NCI-H1436 treated with DMSO at 0.1 percent for 48 hours (cell line): ENCODE measurements around the gene CTTNBP2.

ENCODE experiments used
- DNase-seq: peaks from one replicate; lab custom pipeline; 2025; lab: John Stamatoyannopoulos, UW

CTTNBP2 gene

GRCh38 chr7:117689406-117689805 is 183.8 kb downstream of the CTTNBP2 start:
- no peak for DNase-seq

GRCh38 chr7:117688126-117688525 is 185.1 kb downstream of the CTTNBP2 start:
- no peak for DNase-seq

GRCh38 chr7:117686311-117686935 is 186.8 kb downstream of the CTTNBP2 start:
- DNase-seq = no peak

DNA sequence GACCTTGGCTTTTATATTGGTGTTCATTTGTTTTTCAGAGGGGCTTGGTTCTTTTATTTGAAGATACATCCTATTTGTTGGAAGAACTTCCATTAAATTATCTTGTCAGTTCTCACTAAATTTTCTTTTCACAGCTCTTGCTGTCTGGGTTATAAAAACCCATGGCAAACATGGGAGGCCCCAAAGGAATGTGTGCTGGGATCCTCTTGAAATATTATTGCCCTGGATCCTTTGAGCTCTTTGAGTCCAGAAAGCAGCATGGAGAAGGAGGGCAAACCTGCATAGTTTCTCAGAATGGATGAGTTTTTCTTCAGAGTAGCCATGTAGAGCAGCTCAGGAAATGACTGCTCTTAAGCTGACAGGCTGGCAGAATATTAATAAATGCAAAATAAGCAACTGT is 187.4 kb downstream of the CTTNBP2 start:
- no peak for DNase-seq

DNA sequence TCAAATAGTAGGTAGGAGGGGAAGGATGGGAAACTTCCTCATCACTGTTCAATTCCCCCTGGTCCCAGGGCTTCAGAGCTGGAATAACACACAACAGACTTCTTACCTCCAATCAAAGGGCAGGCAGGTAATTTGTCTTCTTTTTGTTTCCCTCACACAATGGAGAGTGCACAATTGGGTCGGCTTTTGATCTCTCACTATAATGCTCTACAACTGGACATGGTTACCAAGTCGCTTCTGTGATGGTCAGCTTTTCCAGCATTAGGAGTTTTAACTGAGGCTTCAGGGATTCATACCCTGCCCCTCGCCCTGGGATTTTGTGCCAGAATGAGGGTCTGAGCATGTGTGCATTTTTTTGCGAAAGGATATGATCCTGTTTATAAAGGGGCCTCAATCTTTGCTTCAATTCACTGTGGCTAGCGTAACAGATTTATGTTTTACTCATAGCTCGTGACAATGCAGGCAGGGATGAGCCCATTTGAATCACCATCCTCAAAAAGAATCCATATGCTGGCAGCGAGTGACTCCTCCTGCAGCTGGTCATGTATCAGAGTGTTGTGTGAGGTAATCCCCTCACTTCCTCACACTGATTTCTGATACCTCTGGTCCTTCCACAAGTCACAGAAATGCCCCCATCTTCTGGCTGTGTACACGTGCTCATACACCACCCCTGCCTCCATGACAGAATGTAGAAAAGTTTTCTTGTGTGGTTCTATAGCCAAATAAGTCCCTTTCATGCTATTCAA is 189.6 kb downstream of the CTTNBP2 start:
- DNase-seq = no peak

DNA sequence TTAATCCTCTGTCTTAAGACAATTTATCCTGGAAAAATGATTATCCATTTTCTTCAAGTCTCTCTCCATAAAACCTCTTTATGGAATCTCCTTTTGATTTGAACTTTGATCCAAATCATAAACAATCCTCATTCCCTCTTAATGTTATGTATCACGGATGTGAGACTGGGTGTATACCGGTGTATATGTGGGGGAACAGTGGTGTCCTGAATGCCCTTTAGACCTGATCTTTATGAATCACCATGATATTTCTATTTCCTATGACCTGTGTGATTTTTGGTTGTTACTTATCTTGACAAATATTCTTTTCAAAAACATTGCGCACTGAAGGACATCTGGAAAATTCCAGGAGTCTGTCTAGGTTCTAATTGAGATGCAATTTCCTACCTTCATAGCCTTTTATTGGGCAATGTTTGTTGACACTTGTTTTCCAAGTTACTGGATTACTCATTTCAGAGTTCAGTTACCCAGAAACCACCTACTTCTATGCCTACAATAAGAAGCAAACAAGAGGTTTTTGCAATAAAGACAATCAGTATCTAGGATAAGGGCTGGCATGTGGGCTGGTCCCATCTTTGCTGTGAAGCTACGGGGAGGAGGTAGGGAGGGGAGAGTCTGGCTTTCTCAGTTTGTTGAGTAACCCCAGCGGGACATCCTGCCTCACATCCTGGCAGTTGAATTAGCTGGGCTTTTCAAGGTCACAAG is 190.4 kb downstream of the CTTNBP2 start:
- no peak for DNase-seq

DNA sequence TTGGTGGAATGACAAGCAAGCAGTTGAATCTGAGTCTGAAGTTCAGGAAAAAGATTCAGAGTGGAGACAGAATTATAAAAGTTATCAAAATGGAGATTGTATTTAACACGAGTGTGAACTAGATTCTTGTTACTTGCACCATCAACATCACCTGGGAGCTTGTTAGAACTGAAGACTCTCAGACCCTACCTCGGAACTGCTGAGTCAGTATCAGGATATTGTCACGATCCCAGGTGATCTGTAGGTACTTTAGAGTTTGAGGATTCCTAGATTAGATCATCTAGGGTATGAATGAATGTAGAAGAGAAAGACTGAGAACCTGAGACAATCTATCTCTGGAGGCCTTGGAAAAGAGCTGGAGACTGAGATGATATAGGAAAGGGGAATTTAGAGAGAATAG is 194.1 kb downstream of the CTTNBP2 start:
- DNase-seq = no peak

DNA sequence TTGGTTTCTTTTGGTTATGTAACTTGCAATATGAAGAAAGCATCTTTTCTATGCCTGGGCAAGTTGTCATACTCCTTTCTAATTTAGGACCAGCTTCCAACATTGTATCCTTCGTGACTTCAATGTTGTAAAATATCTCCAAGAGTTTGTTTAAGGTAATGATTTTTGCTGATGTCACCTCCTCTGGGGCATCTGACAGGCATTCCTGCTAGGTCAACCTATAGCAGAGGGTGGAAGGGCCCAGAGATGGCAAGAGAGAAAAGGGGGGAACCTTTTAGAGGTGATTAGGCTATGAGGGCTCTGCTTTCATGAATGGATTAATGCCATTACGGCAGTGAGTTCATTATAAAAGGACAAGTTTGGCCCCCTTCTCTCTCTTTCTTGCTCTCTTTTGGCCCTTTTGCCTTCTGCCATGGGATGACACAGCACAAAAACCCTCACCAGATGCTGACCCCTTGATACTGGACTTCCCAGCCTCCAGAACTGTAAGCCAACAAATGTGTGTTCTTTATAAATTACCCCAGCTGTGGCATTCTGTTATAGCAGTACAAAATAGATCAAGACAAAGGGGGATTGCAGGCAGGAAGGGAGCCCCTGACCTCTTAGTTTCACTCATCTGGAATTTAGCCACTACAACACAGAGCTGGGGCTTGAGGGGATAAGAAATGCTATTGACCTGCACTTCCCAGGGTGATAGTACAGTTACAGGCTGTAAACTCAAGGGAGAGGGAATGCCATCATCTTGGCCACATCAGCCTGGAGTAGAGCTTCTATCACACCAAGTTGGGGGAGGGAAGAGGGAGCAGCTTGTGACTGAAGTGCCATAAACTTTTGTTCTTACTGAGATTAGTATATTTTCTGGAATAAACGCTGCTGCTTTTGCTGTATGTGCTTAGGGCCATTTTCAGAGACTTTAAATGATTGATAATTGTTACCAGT is 197.5 kb downstream of the CTTNBP2 start:
- no peak for DNase-seq

- DNase-seq = no peak
Measured at GRCh38 chr7:117674617-117675016, 198.6 kb downstream of the CTTNBP2 start.

DNA sequence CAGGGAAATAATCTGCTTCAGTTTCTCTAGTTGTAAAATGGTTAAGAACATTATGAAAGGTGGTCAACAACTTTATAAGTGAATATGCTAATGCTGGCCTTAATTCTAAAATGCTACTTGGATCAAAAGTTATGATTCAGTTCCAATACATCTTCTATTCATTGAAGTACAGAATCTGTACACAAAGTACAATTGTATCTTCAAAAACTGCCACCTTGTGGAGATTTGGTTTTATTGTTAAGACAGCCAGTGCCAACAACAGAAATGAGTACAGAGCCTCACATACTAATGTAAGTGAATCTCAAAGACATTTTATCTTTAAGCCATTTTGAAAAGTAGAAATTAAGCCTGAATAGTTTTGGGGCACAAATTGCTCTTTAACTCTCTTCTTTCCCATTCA is 199.4 kb downstream of the CTTNBP2 start:
- DNase-seq = no peak

- DNase-seq = no peak
Measured at GRCh38 chr7:117673367-117673766, 199.9 kb downstream of the CTTNBP2 start.

GRCh38 chr7:117672453-117672852 is 200.8 kb downstream of the CTTNBP2 start:
- DNase-seq = no peak

- no peak for DNase-seq
Measured at GRCh38 chr7:117669818-117670217, 203.4 kb downstream of the CTTNBP2 start.

DNA sequence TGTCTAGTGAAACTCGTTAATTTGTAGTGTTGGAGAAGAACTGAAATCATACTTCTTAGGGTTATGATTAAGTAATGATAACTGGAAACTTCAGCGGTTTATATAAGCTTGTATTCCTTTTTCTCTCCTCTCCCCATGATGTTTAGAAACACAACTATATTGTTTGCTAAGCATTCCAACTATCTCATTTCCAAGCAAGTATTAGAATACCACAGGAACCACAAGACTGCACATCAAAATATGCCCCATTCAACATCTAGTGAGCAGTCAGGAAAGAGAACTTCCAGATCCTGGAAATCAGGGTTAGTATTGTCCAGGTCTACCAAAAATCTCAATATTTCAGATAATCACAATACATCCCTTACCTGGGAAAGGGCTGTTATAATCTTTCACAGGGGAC is 205.8 kb downstream of the CTTNBP2 start:
- DNase-seq = no peak

- no peak for DNase-seq
Measured at GRCh38 chr7:117666689-117667088, 206.6 kb downstream of the CTTNBP2 start.

DNA sequence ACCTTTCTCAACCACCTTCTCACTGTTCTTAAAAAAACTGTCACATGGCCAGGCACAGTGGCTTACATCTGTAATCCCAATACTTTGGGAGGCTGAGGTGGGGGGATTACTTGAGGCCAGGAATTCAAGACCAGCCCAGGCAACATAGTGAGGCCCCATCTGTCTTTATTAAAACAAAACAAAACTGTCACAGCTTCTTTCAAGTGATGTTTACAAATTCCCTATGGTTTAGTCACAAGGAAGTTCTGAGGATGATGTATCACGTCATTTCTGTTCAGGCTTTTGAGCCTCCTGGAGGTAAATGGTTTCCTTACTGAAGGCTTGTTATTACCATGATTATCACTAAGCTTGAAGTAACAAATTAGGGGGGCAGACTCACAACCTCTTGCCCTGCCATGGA is 207.2 kb downstream of the CTTNBP2 start:
- DNase-seq = no peak

GRCh38 chr7:117665368-117665767 is 207.9 kb downstream of the CTTNBP2 start:
- no peak for DNase-seq

DNA sequence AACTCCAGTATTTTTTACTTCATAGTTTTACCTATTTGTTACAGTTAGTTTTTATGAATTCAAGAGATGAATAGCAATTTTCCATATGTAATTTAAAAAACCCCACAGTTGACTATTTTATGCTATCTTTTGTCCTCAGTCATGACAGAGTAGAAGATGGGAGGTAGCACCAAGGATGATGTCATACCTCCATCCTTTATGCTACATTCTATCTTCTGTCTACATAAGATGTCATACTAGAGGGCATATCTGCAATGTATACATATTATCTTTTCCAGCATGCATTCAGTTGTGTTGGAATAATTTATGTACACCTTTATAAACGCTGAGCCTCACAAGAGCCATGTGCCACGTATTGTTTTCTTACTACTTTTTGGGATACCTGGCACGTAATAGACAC is 209.2 kb downstream of the CTTNBP2 start:
- no peak for DNase-seq

- DNase-seq = no peak
Measured at GRCh38 chr7:117661328-117661727, 211.9 kb downstream of the CTTNBP2 start.
